DMS53 treated with DMSO at 0.1 percent for 48 hours (cell line): ENCODE results near the gene KCNK13.

Experiments
- DNase-seq: peaks from one replicate; lab custom pipeline; 2025; ENCODE audit not compliant: unreplicated experiment; lab: John Stamatoyannopoulos, UW

Gene KCNK13

DNA sequence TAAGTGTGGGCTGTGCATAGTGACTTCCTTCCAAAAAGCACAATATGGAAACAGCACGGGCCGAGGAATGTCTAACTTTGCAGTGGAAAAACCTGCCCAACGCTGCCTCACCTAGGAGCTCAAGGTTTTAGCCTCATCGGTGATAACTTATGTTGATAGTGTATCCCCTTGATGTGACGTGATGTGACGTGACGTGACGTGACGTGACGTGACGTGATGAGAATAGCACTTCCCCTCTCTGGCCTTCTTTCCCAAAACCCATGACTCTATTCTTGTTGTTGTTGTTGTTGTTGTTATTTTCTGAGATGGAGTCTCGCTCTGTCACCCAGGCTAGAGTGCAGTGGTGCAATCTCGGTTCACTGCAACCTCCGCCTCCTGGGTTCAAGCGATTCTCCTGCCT is 64.5 kb downstream of the KCNK13 start:
- DNase-seq: no peak

DNA sequence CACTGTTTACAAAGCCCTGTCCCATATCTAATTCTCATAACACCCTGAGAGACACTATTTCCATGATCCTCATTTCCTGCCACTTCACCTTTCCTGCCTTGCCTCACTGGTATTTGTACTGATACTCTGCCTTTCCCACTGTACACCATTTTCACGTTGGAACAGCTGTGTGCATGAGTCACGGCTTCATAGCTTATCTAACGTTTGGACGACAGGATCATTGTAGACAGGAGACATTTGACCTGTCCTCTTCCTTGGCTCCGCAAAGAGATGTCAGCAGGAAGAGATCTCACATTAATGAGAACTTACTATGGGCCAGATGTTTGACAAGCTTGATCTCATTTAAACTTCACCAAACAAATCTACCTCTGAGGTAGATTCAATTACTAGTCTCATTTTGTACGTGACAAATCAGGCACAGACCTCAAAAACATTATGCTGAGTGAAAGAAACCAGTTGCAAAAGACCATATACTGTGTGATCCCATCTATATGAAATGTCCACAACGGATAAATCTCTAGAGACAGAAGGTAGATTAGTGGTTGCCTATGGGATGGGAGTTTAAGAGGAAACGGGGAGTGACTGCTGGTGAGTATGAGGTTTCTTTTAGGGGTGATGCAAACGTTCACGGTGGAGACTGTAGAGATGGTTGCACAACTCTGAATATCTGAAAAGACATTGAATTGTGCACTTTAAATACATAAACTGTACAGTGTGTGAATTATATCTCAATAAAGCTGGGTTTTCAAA is 71.2 kb downstream of the KCNK13 start:
- peak; percentile 27 for DNase-seq

DNA sequence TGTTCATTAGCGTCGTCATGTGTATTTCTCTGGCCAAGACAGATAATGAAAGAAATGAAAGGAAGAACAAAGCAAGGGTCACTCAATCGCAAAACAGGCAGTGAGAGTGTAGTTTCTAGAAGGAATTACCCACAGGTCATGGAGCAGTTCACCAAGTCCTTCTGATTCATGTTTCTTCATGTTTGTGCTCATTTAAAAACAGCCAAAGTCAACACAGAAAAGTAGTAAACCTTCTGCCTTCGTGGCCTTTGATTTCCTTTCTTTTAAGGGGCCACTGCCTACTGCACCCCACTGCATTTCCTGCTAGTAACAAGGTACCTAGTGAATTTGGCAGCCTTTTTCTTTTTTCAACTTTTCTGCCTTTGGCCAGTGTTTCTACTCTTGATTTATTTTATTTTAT is 75.1 kb downstream of the KCNK13 start:
- no peak for DNase-seq

- no peak for DNase-seq
Measured at GRCh38 chr14:90137807-90138206, 76.0 kb downstream of the KCNK13 start.

- DNase-seq: no peak
Measured at GRCh38 chr14:90139199-90139598, 77.4 kb downstream of the KCNK13 start.

- DNase-seq: peak; percentile 22
Measured at GRCh38 chr14:90140298-90140955, 78.6 kb downstream of the KCNK13 start.

GRCh38 chr14:90140956-90141316 is 79.1 kb downstream of the KCNK13 start:
- no peak for DNase-seq

GRCh38 chr14:90153429-90153828 is 91.6 kb downstream of the KCNK13 start:
- no peak for DNase-seq

GRCh38 chr14:90154110-90154509 is 92.3 kb downstream of the KCNK13 start:
- DNase-seq: no peak

DNA sequence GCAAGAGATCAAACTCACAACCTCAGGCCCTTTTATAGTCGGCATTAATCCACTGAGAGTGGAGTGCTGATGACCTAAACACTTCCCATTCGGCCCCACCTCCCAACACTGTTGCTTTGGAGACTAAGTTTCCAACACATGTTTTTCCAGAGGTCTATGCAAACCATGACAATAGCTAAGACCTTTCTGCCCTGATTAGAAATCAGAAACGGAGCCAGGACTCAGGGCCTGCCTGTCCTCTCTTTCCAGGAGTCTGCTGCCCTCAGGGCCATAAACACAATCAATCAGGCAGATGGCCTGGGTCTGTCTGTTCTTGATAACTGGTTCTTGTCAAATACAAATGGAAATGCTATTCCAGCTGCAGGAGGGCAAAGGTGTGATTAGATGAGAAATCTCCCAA is 97.4 kb downstream of the KCNK13 start:
- no peak for DNase-seq

DNA sequence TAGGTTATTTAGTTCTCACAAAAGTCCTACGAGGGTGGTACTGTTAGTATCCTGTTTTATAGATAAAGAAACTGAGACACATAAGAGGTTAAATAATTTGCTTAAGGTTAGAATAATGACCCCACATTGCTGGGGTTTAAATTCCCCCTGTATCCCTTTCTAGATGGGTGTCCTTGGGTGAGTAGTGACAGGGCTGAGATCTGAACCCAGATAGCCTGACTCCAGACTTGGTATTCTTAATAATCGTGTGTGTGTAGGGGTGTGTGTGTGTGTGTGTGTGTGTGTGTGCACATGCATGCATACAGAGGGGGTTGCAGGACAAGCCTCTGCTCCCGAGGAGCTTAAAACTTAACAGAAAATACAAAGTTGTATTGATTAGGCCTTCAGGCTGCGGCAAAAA is 97.9 kb downstream of the KCNK13 start:
- no peak for DNase-seq

DNA sequence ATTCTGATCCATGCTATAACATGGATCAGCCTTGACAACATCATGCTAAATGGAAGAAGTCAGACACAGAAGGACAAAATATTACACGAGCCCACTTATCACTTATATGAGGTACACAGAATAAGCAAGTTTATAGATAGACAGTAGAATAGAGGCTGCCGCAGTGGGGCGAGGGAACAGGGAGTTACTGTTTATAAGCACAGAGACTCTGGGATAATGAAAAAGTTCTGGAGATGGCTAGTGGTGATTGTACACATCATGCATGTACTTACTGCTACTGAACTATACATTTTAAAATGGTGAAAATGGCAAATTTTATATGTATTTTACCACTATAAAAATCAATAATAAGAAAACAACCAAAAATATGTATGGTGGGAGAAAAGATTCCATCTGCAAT is 99.3 kb downstream of the KCNK13 start:
- no peak for DNase-seq

DNA sequence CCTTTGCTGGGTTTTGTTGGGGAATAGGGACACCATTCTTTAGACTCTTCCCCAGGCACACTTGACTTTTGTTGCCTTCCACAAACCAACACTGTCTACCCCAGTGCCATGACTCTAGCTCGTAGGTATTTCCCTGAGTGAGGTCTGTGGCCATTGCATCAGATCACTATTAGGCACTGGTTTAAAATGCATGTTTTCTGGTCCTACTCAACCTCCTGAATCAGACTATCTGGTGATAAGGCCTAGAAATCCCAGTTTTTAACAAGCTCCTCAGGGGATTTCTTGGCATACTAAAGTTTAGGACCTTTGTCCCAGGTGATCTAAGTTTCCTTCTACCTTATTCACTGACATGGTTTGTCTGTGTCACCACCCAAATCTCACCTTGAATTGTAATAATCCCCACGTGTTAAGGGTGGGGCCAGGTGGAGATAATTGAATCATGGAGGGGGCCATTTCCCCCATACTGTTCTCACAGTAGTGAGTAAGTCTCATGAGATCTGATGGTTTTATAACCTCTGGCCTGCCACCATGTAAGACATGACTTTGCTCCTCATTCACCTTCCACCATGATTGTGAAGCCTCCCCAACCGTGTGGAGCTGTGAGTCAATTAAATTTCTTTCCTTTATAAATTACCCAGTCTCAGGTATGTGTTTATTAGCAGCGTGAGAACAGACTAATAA is 106.8 kb downstream of the KCNK13 start:
- DNase-seq: no peak

DNA sequence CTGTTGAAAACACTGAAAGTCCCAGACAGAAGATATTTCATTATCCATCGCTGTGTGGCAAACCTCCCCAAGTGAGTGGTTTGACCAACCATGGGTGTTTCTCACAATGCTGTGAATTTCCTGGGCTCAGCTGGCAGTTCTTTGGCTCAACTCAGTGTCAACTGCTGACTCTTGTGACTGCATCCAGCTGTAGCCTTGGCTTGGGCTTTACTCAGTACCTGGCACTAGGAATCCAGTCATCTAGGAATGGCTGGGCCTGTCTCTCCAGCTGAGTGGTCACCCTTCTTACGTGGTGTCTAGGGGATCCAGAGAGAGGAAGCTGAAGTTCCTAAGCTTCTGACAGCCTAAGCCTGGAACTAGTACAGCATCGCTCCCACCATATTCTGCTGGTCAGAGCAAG is 113.8 kb downstream of the KCNK13 start:
- no peak for DNase-seq

DNA sequence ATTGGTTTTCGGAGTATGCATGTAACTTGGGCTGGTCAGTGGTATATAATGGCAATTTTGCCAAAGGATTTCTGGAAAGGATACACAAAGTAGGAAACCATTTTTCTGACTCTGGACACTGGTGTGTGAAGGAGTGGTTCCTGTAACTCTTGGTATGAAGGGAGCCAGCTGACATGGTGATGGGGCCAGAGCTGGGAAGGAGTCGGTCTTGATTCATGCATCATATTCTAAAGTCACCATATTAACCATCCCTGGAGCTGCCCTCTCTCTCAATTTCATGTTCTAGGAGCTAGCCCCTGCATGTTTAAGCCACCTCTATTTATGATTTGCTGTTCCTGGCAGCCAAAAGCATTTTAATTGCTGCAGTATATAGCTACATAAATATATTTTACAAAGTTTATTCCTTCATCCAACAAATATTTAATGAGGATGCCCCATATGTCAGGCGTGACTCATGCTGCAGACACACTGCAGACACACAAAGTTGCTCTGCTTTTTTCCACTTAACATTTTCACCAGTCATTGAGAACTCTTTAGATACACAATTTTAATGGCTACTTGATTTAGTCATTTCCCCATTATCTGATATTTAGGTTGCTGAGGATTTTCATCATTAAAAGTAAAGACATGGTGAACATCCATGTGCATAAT is 115.9 kb downstream of the KCNK13 start:
- no peak for DNase-seq

- no peak for DNase-seq
Measured at GRCh38 chr14:90179357-90179756, 117.6 kb downstream of the KCNK13 start.

GRCh38 chr14:90179809-90180779 is 118.3 kb downstream of the KCNK13 start:
- no peak for DNase-seq

GRCh38 chr14:90184094-90184493 is 122.3 kb downstream of the KCNK13 start:
- no peak for DNase-seq

DNA sequence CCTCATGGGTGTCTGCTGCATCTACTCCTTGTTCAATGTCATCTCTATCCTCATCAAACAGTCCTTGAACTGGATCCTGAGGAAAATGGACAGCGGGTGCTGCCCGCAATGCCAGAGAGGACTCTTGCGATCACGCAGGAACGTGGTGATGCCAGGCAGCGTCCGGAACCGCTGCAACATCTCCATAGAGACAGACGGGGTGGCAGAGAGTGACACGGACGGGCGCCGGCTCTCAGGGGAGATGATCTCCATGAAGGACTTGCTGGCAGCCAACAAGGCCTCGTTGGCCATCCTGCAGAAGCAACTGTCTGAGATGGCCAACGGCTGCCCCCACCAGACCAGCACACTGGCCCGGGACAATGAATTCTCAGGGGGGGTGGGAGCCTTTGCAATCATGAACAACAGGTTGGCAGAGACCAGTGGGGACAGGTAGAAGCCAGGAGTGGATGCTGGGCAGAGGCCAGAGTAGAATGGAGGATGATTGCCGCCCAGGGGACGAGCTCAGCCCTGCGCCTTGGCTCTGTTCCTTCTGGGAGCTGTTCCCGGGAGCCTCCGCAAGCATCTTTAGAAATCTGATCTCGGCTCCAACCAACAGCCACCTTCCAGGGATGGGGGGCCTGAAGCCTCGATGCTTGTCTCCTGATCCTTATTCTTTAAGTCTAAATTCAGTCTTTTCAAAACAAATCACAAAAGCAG is 122.9 kb downstream of the KCNK13 start:
- no peak for DNase-seq

GRCh38 chr14:90188588-90188987 is 126.8 kb downstream of the KCNK13 start:
- no peak for DNase-seq
